Activated CD4-positive, alpha-beta T cell treated with anti-CD3 and anti-CD28 coated beads, Interleukin-2, amount 50 U/mL, for 1 hour (primary cell): Measurements from ENCODE around the gene DHPS.

Source experiments
- DNase-seq: peaks from one replicate; pipeline ENCODE4 v3.0.0-alpha.2; 2020

DHPS gene

DNA sequence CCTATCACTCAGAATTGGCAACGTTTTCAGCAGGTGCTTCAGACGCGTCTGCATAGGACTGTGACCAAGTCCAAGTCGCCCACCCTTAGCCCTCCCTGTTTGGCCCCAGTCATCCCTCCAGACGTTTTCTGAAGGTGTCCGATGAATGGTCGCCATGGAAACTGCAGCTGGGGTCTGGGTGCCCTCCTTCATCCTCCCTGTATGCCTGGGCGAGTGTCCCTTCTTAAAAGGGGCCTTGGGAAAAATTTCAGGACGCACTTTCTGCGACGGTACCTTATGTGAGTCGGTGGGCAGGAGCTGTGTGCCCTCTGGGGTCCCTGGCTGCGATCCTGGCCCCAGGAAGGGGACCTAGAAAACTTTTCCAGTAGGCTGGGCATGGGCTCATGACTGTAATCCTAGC, 40.2 kb downstream of the DHPS start:
- DNase-seq, result no peak

DNA sequence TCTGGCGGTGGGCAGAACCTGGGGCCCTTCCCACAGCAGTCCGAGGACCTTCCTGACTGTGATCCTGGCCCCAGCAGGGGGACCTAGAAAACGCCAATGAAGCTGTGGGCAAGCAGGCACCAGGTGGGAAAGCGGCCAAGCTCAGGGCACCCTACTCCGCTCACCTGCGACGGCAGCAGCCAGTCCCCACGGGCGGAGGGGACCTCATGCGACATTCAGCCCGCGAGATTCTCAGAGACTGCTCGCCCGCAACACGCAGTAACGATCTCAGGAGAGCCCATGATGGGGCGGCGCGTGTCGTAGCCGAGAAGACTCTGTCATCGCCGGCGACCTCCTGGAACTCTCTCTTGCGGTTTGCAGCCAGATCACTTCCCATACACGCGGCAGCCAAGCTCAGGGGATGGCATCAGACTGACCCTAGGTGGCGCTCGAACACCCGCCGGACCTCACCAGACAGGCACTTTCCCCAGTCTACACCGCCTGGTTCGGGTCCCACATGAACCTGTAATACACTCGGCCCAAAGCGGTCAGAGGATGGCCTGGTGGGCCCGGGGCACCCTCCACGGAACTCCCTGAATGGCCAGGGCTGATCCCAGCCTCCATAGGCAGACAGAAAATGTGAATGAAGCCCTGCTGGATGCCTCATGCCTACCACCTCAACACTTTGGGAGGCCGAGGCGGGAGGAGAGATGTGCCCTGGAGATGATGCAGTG, 41.6 kb downstream of the DHPS start:
- DNase-seq, result peak; percentile 83

GRCh38 chr19:12638611-12639182, 43.0 kb downstream of the DHPS start:
- no peak for DNase-seq

DNA sequence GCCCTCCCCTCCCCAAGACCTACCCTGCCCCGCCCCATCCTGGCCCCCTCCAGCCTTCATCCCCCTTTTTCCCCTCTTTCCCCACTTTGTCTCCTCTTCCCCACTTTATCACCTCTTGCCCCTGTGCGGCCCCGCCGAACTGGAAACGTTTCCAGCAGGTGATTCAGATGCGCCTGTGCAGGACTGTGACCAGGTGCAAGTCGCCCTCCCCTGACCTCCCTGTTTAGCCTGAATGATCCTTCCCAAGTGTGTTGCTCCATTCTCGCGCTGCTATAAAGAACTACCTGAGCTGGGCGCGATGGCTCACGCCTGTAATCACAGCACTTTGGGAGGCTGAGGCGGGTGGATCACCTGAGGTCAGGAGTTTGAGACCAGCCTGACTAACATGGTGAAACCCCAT, 45.0 kb downstream of the DHPS start:
- no peak for DNase-seq

- DNase-seq, result no peak
Measured at GRCh38 chr19:12629215-12629614, 52.5 kb downstream of the DHPS start.

DNA sequence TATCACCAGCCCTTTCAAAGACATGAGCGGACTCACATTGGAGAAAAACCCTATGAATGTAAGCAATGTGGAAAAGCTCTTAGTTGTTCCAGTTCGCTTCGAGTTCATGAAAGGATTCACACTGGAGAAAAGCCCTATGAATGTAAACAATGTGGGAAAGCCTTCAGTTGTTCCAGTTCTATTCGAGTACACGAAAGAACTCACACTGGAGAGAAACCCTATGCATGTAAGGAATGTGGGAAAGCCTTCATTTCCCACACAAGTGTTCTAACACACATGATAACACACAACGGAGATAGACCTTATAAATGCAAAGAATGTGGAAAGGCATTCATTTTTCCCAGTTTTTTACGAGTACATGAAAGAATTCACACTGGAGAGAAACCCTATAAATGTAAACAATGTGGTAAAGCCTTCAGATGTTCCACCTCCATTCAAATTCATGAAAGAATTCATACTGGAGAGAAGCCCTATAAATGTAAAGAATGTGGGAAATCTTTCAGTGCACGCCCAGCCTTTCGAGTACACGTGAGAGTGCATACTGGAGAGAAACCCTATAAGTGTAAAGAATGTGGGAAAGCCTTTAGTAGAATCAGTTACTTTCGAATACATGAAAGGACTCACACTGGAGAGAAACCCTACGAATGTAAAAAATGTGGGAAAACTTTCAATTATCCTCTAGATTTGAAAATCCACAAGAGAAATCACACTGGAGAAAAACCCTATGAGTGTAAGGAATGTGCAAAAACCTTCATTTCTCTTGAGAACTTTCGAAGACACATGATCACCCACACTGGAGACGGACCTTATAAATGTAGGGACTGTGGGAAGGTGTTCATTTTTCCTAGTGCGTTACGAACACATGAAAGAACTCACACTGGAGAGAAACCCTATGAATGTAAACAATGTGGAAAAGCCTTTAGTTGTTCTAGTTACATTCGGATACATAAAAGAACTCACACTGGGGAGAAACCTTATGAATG, 53.3 kb downstream of the DHPS start:
- DNase-seq, result no peak

GRCh38 chr19:12626958-12627357, 54.7 kb downstream of the DHPS start:
- DNase-seq, result no peak
